Erythroblast (primary cell): Measurements from ENCODE around the gene SLC39A11.
"Not testable (repeated sequence)": the region's sequence is repeated elsewhere in the genome, so short reads cannot be mapped to it uniquely, and the experiment has no call there.

ENCODE experiments used
- DNase-seq, 2 experiments: peaks; one replicate each; lab custom pipeline; 2025; lab: John Stamatoyannopoulos, UW
- GATA1 ChIP-seq: IDR thresholded peaks from 2 replicates; pipeline ENCODE4 v1.6.1; 2011; ENCODE audit warnings: low read depth, mild to moderate bottlenecking, control low read depth, low read length, moderate library complexity
- POLR2A ChIP-seq: IDR thresholded peaks from 2 replicates; pipeline ENCODE4 v1.6.1; 2011; ENCODE audit warnings: mild to moderate bottlenecking, low read length

Gene SLC39A11

GRCh38 chr17:73072219-73072962 lies 20.1 kb downstream of the SLC39A11 start:
- DNase-seq, result no peak
- TF ChIP-seq GATA1, result no peak
- no peak for TF ChIP-seq POLR2A

GRCh38 chr17:73071066-73071999 lies 21.2 kb downstream of the SLC39A11 start:
- TF ChIP-seq GATA1, result no peak
- no peak for TF ChIP-seq POLR2A
- no peak for DNase-seq

GRCh38 chr17:73069841-73070240 lies 22.6 kb downstream of the SLC39A11 start:
- no peak for DNase-seq
- TF ChIP-seq POLR2A (no peak), GATA1 (no peak)

GRCh38 chr17:73069164-73069770 lies 23.2 kb downstream of the SLC39A11 start:
- TF ChIP-seq GATA1, result no peak
- TF ChIP-seq POLR2A, result no peak
- DNase-seq, result no peak

GRCh38 chr17:73068322-73069153 lies 23.9 kb downstream of the SLC39A11 start:
- no peak for DNase-seq
- no peak for TF ChIP-seq POLR2A
- no peak for TF ChIP-seq GATA1

- DNase-seq, result not testable (repeated sequence)
Measured at GRCh38 chr17:73067699-73068098, 24.8 kb downstream of the SLC39A11 start.

GRCh38 chr17:73067075-73067474 lies 25.4 kb downstream of the SLC39A11 start:
- DNase-seq, result no peak
- no peak for TF ChIP-seq GATA1
- TF ChIP-seq POLR2A, result no peak

- TF ChIP-seq GATA1, result no peak
- TF ChIP-seq POLR2A, result no peak
- DNase-seq, result no peak
Measured at GRCh38 chr17:73066148-73066884, 26.2 kb downstream of the SLC39A11 start.

GRCh38 chr17:73065376-73065775 lies 27.1 kb downstream of the SLC39A11 start:
- TF ChIP-seq GATA1 (no peak), POLR2A (no peak)
- no peak for DNase-seq

- DNase-seq, result peak; percentile 39 to 56
- TF ChIP-seq GATA1 (no peak), POLR2A (no peak)
Measured at GRCh38 chr17:73064084-73064938, 28.2 kb downstream of the SLC39A11 start.

GRCh38 chr17:73062726-73063125 lies 29.8 kb downstream of the SLC39A11 start:
- no peak for DNase-seq
- no peak for TF ChIP-seq GATA1
- TF ChIP-seq POLR2A, result no peak

- no peak for TF ChIP-seq POLR2A
- no peak for TF ChIP-seq GATA1
- no peak for DNase-seq
Measured at GRCh38 chr17:73061161-73061560, 31.3 kb downstream of the SLC39A11 start.
